ENCODE results near the gene FAM98A. TPM values are rescaled to one million over a fixed set of nuclear protein-coding genes. Genes with fewer than 3 reads are reported as not detected.

Gene FAM98A
- total and polyA plus RNA-seq, 4 donors, result 6.8 to 58.1 (median 33.7) TPM

DNA sequence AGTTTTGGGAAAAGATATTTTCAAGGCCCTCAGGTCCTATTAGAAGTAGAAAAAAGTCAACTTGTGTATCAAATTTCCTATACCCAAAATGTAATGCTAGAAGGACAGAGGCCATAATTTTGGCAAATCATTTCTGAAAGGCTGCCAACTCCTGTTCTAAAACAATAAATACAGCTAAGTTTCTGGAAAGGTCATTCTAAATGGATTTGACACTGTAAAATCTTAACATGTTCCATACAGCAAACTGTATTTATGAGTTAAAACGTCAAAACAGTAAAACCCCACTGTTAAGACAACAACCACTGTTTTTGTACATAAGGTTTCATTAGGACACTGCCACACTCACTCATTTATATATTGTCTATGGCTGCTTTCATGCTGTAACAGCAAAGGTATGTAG, 9.7 kb downstream of the FAM98A start:
- no peak for DNase-seq (ENCODE audit: low spot score)
- no peak overlapping the region for H3K9ac ChIP-seq (ENCODE audit: low read depth in 1 of 2, low read length in 2 of 2)
- TF ChIP-seq HNF4A (conservative IDR thresholded peaks at IDR 0.05), result no peak
- no peak overlapping the region for H3K4me3 ChIP-seq (ENCODE audit: low read depth in 1 of 3, low read length in 3 of 3)
- peaks cover 0 to 4% (median 0%) of the 10 kb centered on the region in 4 donors for H3K4me1 ChIP-seq (ENCODE audit: control insufficient read depth in 4 of 4, insufficient read depth in 4 of 4, low read length in 3 of 4)
- no peak overlapping the region for H3K27ac ChIP-seq (ENCODE audit: low read depth in 1 of 2, low read length in 2 of 2)
- H3K27me3 ChIP-seq (ENCODE audit: control insufficient read depth in 4 of 4, insufficient read depth in 4 of 4, low read length in 3 of 4), result no peaks in the 10 kb centered on the region
- WGBS, result 71% methylated on average over 1 of the region's 1 CpG
- H3K36me3 ChIP-seq (ENCODE audit: control insufficient read depth in 4 of 4, insufficient read depth in 3 of 4, low read depth in 1 of 4, low read length in 3 of 4), result peaks cover 11 to 40% (median 32%) of the 10 kb centered on the region in 4 donors
- no peaks in the 10 kb centered on the region for H3K9me3 ChIP-seq (ENCODE audit: control insufficient read depth in 4 of 4, low read length in 3 of 4)

- Histone ChIP-seq H3K36me3 (ENCODE audit: control insufficient read depth in 4 of 4, insufficient read depth in 3 of 4, low read depth in 1 of 4, low read length in 3 of 4) (peaks cover 11 to 38% (median 29%) of the 10 kb centered on the region in 4 donors), H3K9me3 (ENCODE audit: control insufficient read depth in 4 of 4, low read length in 3 of 4) (no peaks in the 10 kb centered on the region), H3K9ac (ENCODE audit: low read depth in 1 of 2, low read length in 2 of 2) (no peak overlapping the region), H3K27ac (ENCODE audit: low read depth in 1 of 2, low read length in 2 of 2) (no peak overlapping the region), H3K4me1 (ENCODE audit: control insufficient read depth in 4 of 4, insufficient read depth in 4 of 4, low read length in 3 of 4) (peaks cover 0 to 4% (median 0%) of the 10 kb centered on the region in 4 donors), H3K27me3 (ENCODE audit: control insufficient read depth in 4 of 4, insufficient read depth in 4 of 4, low read length in 3 of 4) (no peaks in the 10 kb centered on the region), H3K4me3 (ENCODE audit: low read depth in 1 of 3, low read length in 3 of 3) (no peak overlapping the region)
- no peak for DNase-seq (ENCODE audit: low spot score)
- WGBS, result 89% methylated on average over 2 of the region's 2 CpGs
- TF ChIP-seq HNF4G (IDR thresholded peaks at IDR 0.05) (no peak), GABPA (IDR thresholded peaks at IDR 0.05 in 1 of 2, conservative IDR thresholded peaks at IDR 0.05 in 1 of 2) (no peak), MAX (IDR thresholded peaks at IDR 0.05) (no peak), FOXA2 (IDR thresholded peaks at IDR 0.05) (no peak), RAD21 (IDR thresholded peaks at IDR 0.05) (no peak), HNF4A (conservative IDR thresholded peaks at IDR 0.05) (no peak), TAF1 (conservative IDR thresholded peaks at IDR 0.05) (no peak), RXRA (IDR thresholded peaks at IDR 0.05) (no peak), FOXA1 (IDR thresholded peaks at IDR 0.05) (no peak), YY1 (IDR thresholded peaks at IDR 0.05) (no peak), NR2F2 (IDR thresholded peaks at IDR 0.05) (no peak)
- TF ChIP-seq, protein P1, sequence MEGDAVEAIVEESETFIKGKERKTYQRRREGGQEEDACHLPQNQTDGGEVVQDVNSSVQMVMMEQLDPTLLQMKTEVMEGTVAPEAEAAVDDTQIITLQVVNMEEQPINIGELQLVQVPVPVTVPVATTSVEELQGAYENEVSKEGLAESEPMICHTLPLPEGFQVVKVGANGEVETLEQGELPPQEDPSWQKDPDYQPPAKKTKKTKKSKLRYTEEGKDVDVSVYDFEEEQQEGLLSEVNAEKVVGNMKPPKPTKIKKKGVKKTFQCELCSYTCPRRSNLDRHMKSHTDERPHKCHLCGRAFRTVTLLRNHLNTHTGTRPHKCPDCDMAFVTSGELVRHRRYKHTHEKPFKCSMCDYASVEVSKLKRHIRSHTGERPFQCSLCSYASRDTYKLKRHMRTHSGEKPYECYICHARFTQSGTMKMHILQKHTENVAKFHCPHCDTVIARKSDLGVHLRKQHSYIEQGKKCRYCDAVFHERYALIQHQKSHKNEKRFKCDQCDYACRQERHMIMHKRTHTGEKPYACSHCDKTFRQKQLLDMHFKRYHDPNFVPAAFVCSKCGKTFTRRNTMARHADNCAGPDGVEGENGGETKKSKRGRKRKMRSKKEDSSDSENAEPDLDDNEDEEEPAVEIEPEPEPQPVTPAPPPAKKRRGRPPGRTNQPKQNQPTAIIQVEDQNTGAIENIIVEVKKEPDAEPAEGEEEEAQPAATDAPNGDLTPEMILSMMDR (IDR thresholded peaks at IDR 0.05; ENCODE audit: low read depth, low read length, missing input control), result no peak
- TF ChIP-seq, protein P2, sequence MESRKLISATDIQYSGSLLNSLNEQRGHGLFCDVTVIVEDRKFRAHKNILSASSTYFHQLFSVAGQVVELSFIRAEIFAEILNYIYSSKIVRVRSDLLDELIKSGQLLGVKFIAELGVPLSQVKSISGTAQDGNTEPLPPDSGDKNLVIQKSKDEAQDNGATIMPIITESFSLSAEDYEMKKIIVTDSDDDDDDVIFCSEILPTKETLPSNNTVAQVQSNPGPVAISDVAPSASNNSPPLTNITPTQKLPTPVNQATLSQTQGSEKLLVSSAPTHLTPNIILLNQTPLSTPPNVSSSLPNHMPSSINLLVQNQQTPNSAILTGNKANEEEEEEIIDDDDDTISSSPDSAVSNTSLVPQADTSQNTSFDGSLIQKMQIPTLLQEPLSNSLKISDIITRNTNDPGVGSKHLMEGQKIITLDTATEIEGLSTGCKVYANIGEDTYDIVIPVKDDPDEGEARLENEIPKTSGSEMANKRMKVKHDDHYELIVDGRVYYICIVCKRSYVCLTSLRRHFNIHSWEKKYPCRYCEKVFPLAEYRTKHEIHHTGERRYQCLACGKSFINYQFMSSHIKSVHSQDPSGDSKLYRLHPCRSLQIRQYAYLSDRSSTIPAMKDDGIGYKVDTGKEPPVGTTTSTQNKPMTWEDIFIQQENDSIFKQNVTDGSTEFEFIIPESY (IDR thresholded peaks at IDR 0.05), result no peak
These were observed 10.9 kb downstream of the FAM98A start for GRCh38 chr2:33588232-33588631.

DNA sequence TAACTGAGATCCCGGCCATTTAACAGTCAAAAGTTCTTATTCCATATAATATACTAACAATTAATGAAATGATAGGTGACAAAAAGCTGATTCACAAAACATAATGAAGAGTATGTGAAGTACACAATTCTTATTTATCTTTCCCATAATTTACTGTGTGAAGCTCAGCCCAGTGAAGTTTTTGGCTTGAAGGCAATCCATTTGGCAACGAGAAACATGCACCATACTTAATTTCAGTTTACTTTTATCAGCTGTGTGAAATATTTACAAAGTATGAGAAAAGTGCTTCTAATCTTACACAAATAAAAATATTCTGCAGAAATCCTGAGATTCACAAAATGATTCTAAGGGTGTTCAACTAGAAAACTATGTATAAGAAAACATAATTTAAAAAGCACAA, 12.3 kb downstream of the FAM98A start:
- 88% methylated on average over 2 of the region's 2 CpGs for WGBS
- TF ChIP-seq NR2F2 (IDR thresholded peaks at IDR 0.05) (no peak), HNF4G (IDR thresholded peaks at IDR 0.05) (no peak), HNF4A (conservative IDR thresholded peaks at IDR 0.05) (no peak), FOXA2 (IDR thresholded peaks at IDR 0.05) (no peak), EGR1 (IDR thresholded peaks at IDR 0.05; ENCODE audit: low read depth in 2 of 2) (no peak), REST (IDR thresholded peaks at IDR 0.05) (no peak), MAX (IDR thresholded peaks at IDR 0.05) (no peak), GABPA (IDR thresholded peaks at IDR 0.05 in 1 of 2, conservative IDR thresholded peaks at IDR 0.05 in 1 of 2) (no peak), JUND (IDR thresholded peaks at IDR 0.05) (no peak), YY1 (IDR thresholded peaks at IDR 0.05) (no peak), FOXA1 (IDR thresholded peaks at IDR 0.05) (no peak), TAF1 (conservative IDR thresholded peaks at IDR 0.05) (no peak), RAD21 (IDR thresholded peaks at IDR 0.05) (no peak)
- TF ChIP-seq, protein P3, sequence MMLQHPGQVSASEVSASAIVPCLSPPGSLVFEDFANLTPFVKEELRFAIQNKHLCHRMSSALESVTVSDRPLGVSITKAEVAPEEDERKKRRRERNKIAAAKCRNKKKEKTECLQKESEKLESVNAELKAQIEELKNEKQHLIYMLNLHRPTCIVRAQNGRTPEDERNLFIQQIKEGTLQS (IDR thresholded peaks at IDR 0.05), result no peak
- TF ChIP-seq, protein P2 (IDR thresholded peaks at IDR 0.05), result no peak

More for the DNA sequence above, 12.3 kb downstream of the FAM98A start:
- Histone ChIP-seq H3K27me3 (ENCODE audit: control insufficient read depth in 4 of 4, insufficient read depth in 4 of 4, low read length in 3 of 4) (no peaks in the 10 kb centered on the region), H3K4me3 (ENCODE audit: low read depth in 1 of 3, low read length in 3 of 3) (no peak overlapping the region), H3K9me3 (ENCODE audit: control insufficient read depth in 4 of 4, low read length in 3 of 4) (no peaks in the 10 kb centered on the region), H3K27ac (ENCODE audit: low read depth in 1 of 2, low read length in 2 of 2) (no peak overlapping the region), H3K9ac (ENCODE audit: low read depth in 1 of 2, low read length in 2 of 2) (no peak overlapping the region), H3K36me3 (ENCODE audit: control insufficient read depth in 4 of 4, insufficient read depth in 3 of 4, low read depth in 1 of 4, low read length in 3 of 4) (peaks cover 10 to 33% (median 23%) of the 10 kb centered on the region in 4 donors), H3K4me1 (ENCODE audit: control insufficient read depth in 4 of 4, insufficient read depth in 4 of 4, low read length in 3 of 4) (peaks cover 0 to 4% (median 0%) of the 10 kb centered on the region in 4 donors)
- DNase-seq (ENCODE audit: low spot score), result no peak

Data from liver (tissue), 9 donors.